Keratinocyte (primary cell): ENCODE measurements around the gene CFI. TPM values are rescaled to one million over a fixed set of nuclear protein-coding genes. Genes with fewer than 3 reads are reported as not detected.

Experiments used
- DNase-seq: peaks from one replicate; pipeline ENCODE4 v3.0.0-alpha.2; 2011; ENCODE audit warnings: low read depth, missing footprints, low spot score
- FAIRE-seq: peaks from 2 replicates; lab custom pipeline; 2011; peaks lifted over from hg19 to GRCh38; lab: Jason Lieb, UNC
- H2AFZ ChIP-seq: 2 replicates; pipeline ENCODE4 v1.6.0; 2012; ENCODE audit warnings: low read length, control low read depth, inconsistent platforms; ENCODE audit not compliant: control insufficient read depth
- H3K27ac ChIP-seq: 2 replicates; pipeline ENCODE4 v1.5.1; 2011; ENCODE audit warnings: low read length; ENCODE audit not compliant: control insufficient read depth, insufficient read depth
- H3K27me3 ChIP-seq: 3 replicates; pipeline ENCODE4 v1.6.0; 2011; ENCODE audit warnings: low read length; ENCODE audit not compliant: control insufficient read depth, insufficient read depth; ENCODE audit errors: extremely low read depth
- H3K36me3 ChIP-seq, 2 experiments: 2 replicates in 1 of 2; 3 replicates in 1 of 2; pipeline ENCODE4 v1.5.1; 2011; ENCODE audit warnings: low read length in 2 of 2, mild to moderate bottlenecking in 1 of 2; ENCODE audit not compliant: control insufficient read depth in 2 of 2, insufficient read depth in 2 of 2; ENCODE audit errors: extremely low read depth in 1 of 2
- H3K4me1 ChIP-seq: 3 replicates; pipeline ENCODE4 v1.5.1; 2011; ENCODE audit warnings: low read length; ENCODE audit not compliant: control insufficient read depth, insufficient read depth; ENCODE audit errors: extremely low read depth
- H3K4me2 ChIP-seq: 3 replicates; pipeline ENCODE4 v1.6.0; 2011; ENCODE audit warnings: low read depth, low read length; ENCODE audit not compliant: control insufficient read depth, insufficient read depth; ENCODE audit errors: extremely low read depth
- H3K4me3 ChIP-seq, 3 experiments: fragments of 200-600 bp in 1 of 3; sonication (generic) in 1 of 3; 2 replicates in 2 of 3; 3 replicates in 1 of 3; pipeline ENCODE4 v1.5.1; 2011 to 2016; ENCODE audit warnings: low read length in 3 of 3, mild to moderate bottlenecking in 3 of 3, control low read depth in 2 of 3, inconsistent platforms in 1 of 3, low read depth in 1 of 3, mixed read lengths in 1 of 3, mixed run types in 1 of 3, moderate library complexity in 1 of 3; ENCODE audit not compliant: control insufficient read depth in 2 of 3, insufficient read depth in 2 of 3; ENCODE audit errors: extremely low read depth in 1 of 3
- H3K79me2 ChIP-seq: 2 replicates; pipeline ENCODE4 v1.6.0; 2012; ENCODE audit warnings: low read length; ENCODE audit not compliant: control insufficient read depth, insufficient read depth
- H3K9ac ChIP-seq: 3 replicates; pipeline ENCODE4 v1.6.0; 2011; ENCODE audit warnings: low read length; ENCODE audit not compliant: control insufficient read depth, insufficient read depth; ENCODE audit errors: extremely low read depth
- H3K9me1 ChIP-seq: 3 replicates; pipeline ENCODE4 v1.6.0; 2011; ENCODE audit warnings: low read length; ENCODE audit not compliant: control insufficient read depth, insufficient read depth; ENCODE audit errors: extremely low read depth
- H3K9me3 ChIP-seq: 2 replicates; pipeline ENCODE4 v1.5.1; 2012; ENCODE audit warnings: low read depth, low read length; ENCODE audit not compliant: control insufficient read depth
- H4K20me1 ChIP-seq: 3 replicates; pipeline ENCODE4 v1.6.0; 2011; ENCODE audit warnings: low read length; ENCODE audit not compliant: control insufficient read depth, insufficient read depth; ENCODE audit errors: extremely low read depth
- EZH2 ChIP-seq: IDR thresholded peaks from one replicate; pipeline ENCODE4 v1.6.1; 2012; ENCODE audit warnings: inconsistent platforms, mild to moderate bottlenecking, low read length, moderate library complexity
- dilution Hi-C: fragments of 300-500 bp; cut with MboI; formaldehyde crosslinking; loops from one replicate; pipeline ENCODE4 v1.7.0; 2020; ENCODE audit warnings: low sequenced_read_pairs; ENCODE audit not compliant: extremely low pct_ligation_motif_present
- polyA plus RNA-seq, 5 experiments: library from polyadenylated mRNA; depleted of rRNA in 3 of 5; stranded (reverse) in 3 of 5; stranded (forward) in 1 of 5; unstranded in 1 of 5; fragments of >200 nt; gene quantifications; 1 replicate in 1 of 5; 2 replicates in 3 of 5; 3 replicates in 1 of 5; pipeline versions ENCODE4 v1.2.1 to v1.2.3, GENCODE V29; 2011 to 2012; ENCODE audit warnings: missing spikeins in 2 of 5, low read depth in 1 of 5, low replicate concordance in 1 of 5
- TF ChIP-seq, protein P1 (sequence below), 3 experiments: IDR thresholded peaks in 1 of 3; conservative IDR thresholded peaks in 1 of 3; optimal IDR thresholded peaks in 1 of 3; 2 replicates in 2 of 3; 3 replicates in 1 of 3; pipeline versions ENCODE3 to v1.5.1; 2011; ENCODE audit warnings: low read length in 3 of 3, mild to moderate bottlenecking in 3 of 3, moderate library complexity in 2 of 3, control low read depth in 1 of 3, inconsistent platforms in 1 of 3; ENCODE audit not compliant: insufficient read depth in 2 of 3; ENCODE audit errors: extremely low read depth in 1 of 3

Gene CFI
- polyA plus RNA-seq, 1 donor (not counting 4 experiments of a cell fraction or from before 2014, with no cell fraction given), result not detected

DNA sequence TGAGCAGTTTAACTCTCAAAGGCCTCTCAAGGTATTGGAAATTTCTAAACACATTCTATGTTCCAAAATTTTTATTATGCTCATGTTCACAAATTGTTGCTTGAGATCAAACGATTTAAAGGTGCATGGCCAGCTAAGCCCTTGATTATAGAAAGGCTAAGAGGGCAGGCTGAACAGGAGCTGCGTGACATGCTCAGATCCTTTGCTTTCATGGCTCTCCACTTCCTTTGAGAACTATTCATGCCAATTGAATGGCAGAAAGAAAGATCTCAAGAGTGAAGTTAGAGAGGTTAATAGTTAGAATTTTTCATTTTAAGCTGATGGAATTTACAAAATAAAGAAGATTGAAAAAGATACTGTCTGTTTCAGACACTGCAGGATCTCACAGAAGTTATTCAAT is 46.7 kb upstream of the CFI start:
- Histone ChIP-seq H4K20me1 (no peaks in the 10 kb centered on the region), H3K4me3 (no peak overlapping the region), H2AFZ (no peak overlapping the region), H3K9me3 (no peaks in the 10 kb centered on the region), H3K4me1 (no peaks in the 10 kb centered on the region), H3K9ac (no peak overlapping the region), H3K9me1 (no peaks in the 10 kb centered on the region), H3K36me3 (no peaks in the 10 kb centered on the region), H3K27me3 (no peaks in the 10 kb centered on the region), H3K79me2 (no peaks in the 10 kb centered on the region), H3K27ac (no peak overlapping the region), H3K4me2 (no peak overlapping the region)
- no peak for DNase-seq
- TF ChIP-seq, protein P1, sequence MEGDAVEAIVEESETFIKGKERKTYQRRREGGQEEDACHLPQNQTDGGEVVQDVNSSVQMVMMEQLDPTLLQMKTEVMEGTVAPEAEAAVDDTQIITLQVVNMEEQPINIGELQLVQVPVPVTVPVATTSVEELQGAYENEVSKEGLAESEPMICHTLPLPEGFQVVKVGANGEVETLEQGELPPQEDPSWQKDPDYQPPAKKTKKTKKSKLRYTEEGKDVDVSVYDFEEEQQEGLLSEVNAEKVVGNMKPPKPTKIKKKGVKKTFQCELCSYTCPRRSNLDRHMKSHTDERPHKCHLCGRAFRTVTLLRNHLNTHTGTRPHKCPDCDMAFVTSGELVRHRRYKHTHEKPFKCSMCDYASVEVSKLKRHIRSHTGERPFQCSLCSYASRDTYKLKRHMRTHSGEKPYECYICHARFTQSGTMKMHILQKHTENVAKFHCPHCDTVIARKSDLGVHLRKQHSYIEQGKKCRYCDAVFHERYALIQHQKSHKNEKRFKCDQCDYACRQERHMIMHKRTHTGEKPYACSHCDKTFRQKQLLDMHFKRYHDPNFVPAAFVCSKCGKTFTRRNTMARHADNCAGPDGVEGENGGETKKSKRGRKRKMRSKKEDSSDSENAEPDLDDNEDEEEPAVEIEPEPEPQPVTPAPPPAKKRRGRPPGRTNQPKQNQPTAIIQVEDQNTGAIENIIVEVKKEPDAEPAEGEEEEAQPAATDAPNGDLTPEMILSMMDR (optimal IDR thresholded peaks at IDR 0.05 in 1 of 3, IDR thresholded peaks at IDR 0.05 in 1 of 3, conservative IDR thresholded peaks at IDR 0.05 in 1 of 3; ENCODE audit: extremely low read depth in 1 of 3, insufficient read depth in 2 of 3, low read length in 3 of 3), result no peak
- TF ChIP-seq EZH2, result no peak
- FAIRE-seq, result no peak
- dilution Hi-C loops, result no loop called here

DNA sequence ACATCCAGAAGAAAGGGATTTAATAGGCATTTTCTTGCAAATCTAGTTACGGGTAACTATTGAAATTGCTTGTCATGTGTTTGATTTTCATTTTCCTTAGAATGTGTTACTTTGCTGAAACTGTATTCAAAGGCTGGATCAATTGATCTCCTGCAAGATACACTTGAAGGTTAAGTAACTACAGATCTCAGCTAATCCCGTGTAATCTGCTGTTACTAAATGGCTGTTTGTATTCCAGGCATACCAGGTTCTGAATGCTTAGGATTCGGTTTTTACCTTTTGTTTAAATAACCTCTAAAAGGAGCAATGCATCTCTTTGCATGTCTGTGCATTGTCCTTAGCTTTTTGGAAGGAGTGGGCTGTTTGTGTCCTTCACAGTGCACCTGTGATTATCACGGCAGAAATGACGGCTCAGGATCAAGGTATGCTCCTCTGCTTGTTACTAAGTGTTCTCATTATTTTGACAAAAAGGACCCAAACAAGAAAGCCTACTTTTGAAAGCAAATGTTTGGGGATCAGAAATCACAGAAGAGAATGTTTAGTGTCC is 46.2 kb upstream of the CFI start, which contains the start of gene LRIT3:
TSS of gene LRIT3 (plus strand) at position 212 of the 547 bp plus-strand sequence. CDS start at position 307, 95 bp downstream.
- H3K9ac ChIP-seq, result no peak within 1 kb of the TSS
- no peak within 1 kb of the TSS for H3K4me2 ChIP-seq
- H2AFZ ChIP-seq, result no peak within 1 kb of the TSS
- H3K79me2 ChIP-seq, result no peaks in the 10 kb centered on the region
- no peak within 1 kb of the TSS for H3K4me3 ChIP-seq
- no peaks in the 10 kb centered on the region for H4K20me1 ChIP-seq
- no peak within 1 kb of the TSS for H3K27ac ChIP-seq
- FAIRE-seq (no peak), DNase-seq (no peak)
- dilution Hi-C loops, result no loop called here
- TF ChIP-seq, protein P1 (optimal IDR thresholded peaks at IDR 0.05 in 1 of 3, IDR thresholded peaks at IDR 0.05 in 1 of 3, conservative IDR thresholded peaks at IDR 0.05 in 1 of 3; ENCODE audit: extremely low read depth in 1 of 3, insufficient read depth in 2 of 3, low read length in 3 of 3), result no peak
- no peak for TF ChIP-seq EZH2
- H3K9me1 ChIP-seq, result no peaks in the 10 kb centered on the region
- H3K36me3 ChIP-seq, result no peaks in the 10 kb centered on the region
- no peaks in the 10 kb centered on the region for H3K9me3 ChIP-seq
- H3K27me3 ChIP-seq, result no peaks in the 10 kb centered on the region
- no peaks in the 10 kb centered on the region for H3K4me1 ChIP-seq
